Testis (tissue), 3 donors: ENCODE measurements around the gene BBS1. TPM values are rescaled to one million over a fixed set of nuclear protein-coding genes. Genes with fewer than 3 reads are reported as not detected.

Source experiments
- DNase-seq: peaks from one replicate; pipeline ENCODE4 v3.0.0-alpha.2; 2019
- H3K27ac ChIP-seq, 2 donors: fragments of 200-600 bp; sonication (generic); one replicate each; pipeline ENCODE4 v1.5.1; 2019
- H3K27me3 ChIP-seq: fragments of 200-600 bp; sonication (generic); one replicate; pipeline ENCODE4 v1.5.1; 2019
- H3K36me3 ChIP-seq: fragments of 200-600 bp; sonication (generic); one replicate; pipeline ENCODE4 v1.5.1; 2017; ENCODE audit warnings: low read depth; ENCODE audit errors: missing control alignments
- H3K4me1 ChIP-seq: fragments of 200-600 bp; sonication (generic); one replicate; pipeline ENCODE4 v1.5.1; 2019
- H3K4me3 ChIP-seq, 2 donors: fragments of 200-600 bp; sonication (generic); one replicate each; pipeline ENCODE4 v1.5.1; 2017 to 2019
- H3K9me3 ChIP-seq: fragments of 200-600 bp; sonication (generic); one replicate; pipeline ENCODE4 v1.5.1; 2017
- CTCF ChIP-seq, 3 experiments: fragments of 450-650 bp in 2 of 3; fragments of 200-600 bp in 1 of 3; sonication (generic) in 1 of 3; IDR thresholded peaks; one replicate each; pipeline ENCODE4 v1.5.1; 2016 to 2019; ENCODE audit warnings: antibody characterized with exemption in 3 of 3, mild to moderate bottlenecking in 2 of 3, moderate library complexity in 1 of 3
- POLR2A ChIP-seq: fragments of 450-650 bp; IDR thresholded peaks from one replicate; pipeline ENCODE4 v1.6.1; 2017; ENCODE audit warnings: antibody characterized with exemption, mild to moderate bottlenecking, moderate library complexity
- WGBS, 2 donors: methylation state at CpG; one replicate each; pipeline ENCODE4 v1.1.5; 2018; 5-methylcytosine and 5-hydroxymethylcytosine counted together
- intact Hi-C: fragments of 100-400 bp; cut with DNase I; formaldehyde crosslinking; loops from one replicate; pipeline ENCODE4 v1.15.1; 2023; ENCODE audit warnings: low total_unique reads
- polyA plus RNA-seq: library from polyadenylated mRNA; stranded (reverse); fragments of 350-450 nt; fragmentation: Illumina TruSeq; extraction: RNeasy Lipid Tissue Mini Kit (QIAGEN cat#74804); gene quantifications from one replicate; pipeline ENCODE4 v1.2.3, GENCODE V29; 2014; ENCODE audit warnings: low read depth, low replicate concordance; ENCODE audit not compliant: insufficient read depth
- total RNA-seq, 2 donors: library from RNA; depleted of rRNA; stranded (reverse); fragments of >200 nt; gene quantifications; one replicate each; pipeline ENCODE4 v1.2.3, GENCODE V29; 2016

The BBS1 gene
- total and polyA plus RNA-seq, 3 donors from 2014 or later = 42.9 to 89.3 (median 86.1) TPM

GRCh38 chr11:66476841-66477251, 33.6 kb upstream of the BBS1 start:
- no peaks in the 10 kb centered on the region for H3K9me3 ChIP-seq
- no peak for DNase-seq
- H3K4me3 ChIP-seq = no peak overlapping the region
- intact Hi-C loops = no loop called here
- H3K27ac ChIP-seq = no peak overlapping the region
- H3K4me1 ChIP-seq = peaks cover 5% of the 10 kb centered on the region
- TF ChIP-seq POLR2A (no peak), CTCF (IDR thresholded peaks at IDR 0.05) (no peak)
- H3K27me3 ChIP-seq = no peaks in the 10 kb centered on the region
- WGBS, 2 donors = 61 to 73% methylated on average over 9 of the region's 9 CpGs
- no peaks in the 10 kb centered on the region for H3K36me3 ChIP-seq

GRCh38 chr11:66477263-66478201, 32.9 kb upstream of the BBS1 start:
- intact Hi-C loops = no loop called here
- DNase-seq = no peak
- H3K36me3 ChIP-seq = no peaks in the 10 kb centered on the region
- H3K4me3 ChIP-seq = no peak overlapping the region
- TF ChIP-seq CTCF (IDR thresholded peaks at IDR 0.05) = no peak
- TF ChIP-seq POLR2A = no peak
- H3K27me3 ChIP-seq = no peaks in the 10 kb centered on the region
- H3K27ac ChIP-seq = no peak overlapping the region
- H3K9me3 ChIP-seq = no peaks in the 10 kb centered on the region
- 88 to 97% methylated on average over 7 to 11 of the region's 11 CpGs for WGBS, 2 donors
- peaks cover 5% of the 10 kb centered on the region for H3K4me1 ChIP-seq

GRCh38 chr11:66478729-66479393, 31.6 kb upstream of the BBS1 start:
- H3K36me3 ChIP-seq = no peaks in the 10 kb centered on the region
- peak overlapping the region; percentile 74 to 75 for H3K27ac ChIP-seq
- H3K9me3 ChIP-seq = no peaks in the 10 kb centered on the region
- H3K4me3 ChIP-seq = peak overlapping the region; percentile 66 to 75
- TF ChIP-seq CTCF (IDR thresholded peaks at IDR 0.05) (peak; percentile 48 to 78 (median 58)), POLR2A (no peak)
- peaks cover 5% of the 10 kb centered on the region for H3K4me1 ChIP-seq
- intact Hi-C loops = no loop called here
- no peak for DNase-seq
- H3K27me3 ChIP-seq = no peaks in the 10 kb centered on the region
- WGBS, 2 donors = 40 to 49% methylated on average over 8 of the region's 8 CpGs

GRCh38 chr11:66479394-66480116, 30.9 kb upstream of the BBS1 start:
- Histone ChIP-seq H3K4me1 (peaks cover 5% of the 10 kb centered on the region), H3K9me3 (no peaks in the 10 kb centered on the region), H3K4me3 (peak overlapping the region; percentile 66 to 75), H3K27me3 (no peaks in the 10 kb centered on the region), H3K27ac (peak overlapping the region; percentile 74 to 75), H3K36me3 (no peaks in the 10 kb centered on the region)
- peak; percentile 30 for DNase-seq
- intact Hi-C loops = loop anchor here (10.0 kb wide), 1 partner anchor 195 kb away; the partner anchor contains the start of gene RBM4B
- 1% methylated on average over 14 to 34 of the region's 34 CpGs for WGBS, 2 donors
- no peak for TF ChIP-seq POLR2A
- TF ChIP-seq CTCF (IDR thresholded peaks at IDR 0.05) = no peak
